ENCODE measurements around the gene PTPRF.

- TF ChIP-seq EZH2 (IDR thresholded peaks at IDR 0.05; ENCODE audit: borderline replicate concordance, low read depth, low read length, severe bottlenecking) (no peak), CTCF (IDR thresholded peaks at IDR 0.05; ENCODE audit: borderline replicate concordance, extremely low read depth, low read length, poor library complexity, severe bottlenecking) (no peak)
These were observed 8.3 kb upstream of the PTPRF start for GRCh38 chr1:43522431-43522775.
